ENCODE results near the gene PPM1L. TPM values are rescaled to one million over a fixed set of nuclear protein-coding genes. Genes with fewer than 3 reads are reported as not detected.

Gene PPM1L
- total RNA-seq, 1 experiment from 2014 or later = 7.3 TPM

DNA sequence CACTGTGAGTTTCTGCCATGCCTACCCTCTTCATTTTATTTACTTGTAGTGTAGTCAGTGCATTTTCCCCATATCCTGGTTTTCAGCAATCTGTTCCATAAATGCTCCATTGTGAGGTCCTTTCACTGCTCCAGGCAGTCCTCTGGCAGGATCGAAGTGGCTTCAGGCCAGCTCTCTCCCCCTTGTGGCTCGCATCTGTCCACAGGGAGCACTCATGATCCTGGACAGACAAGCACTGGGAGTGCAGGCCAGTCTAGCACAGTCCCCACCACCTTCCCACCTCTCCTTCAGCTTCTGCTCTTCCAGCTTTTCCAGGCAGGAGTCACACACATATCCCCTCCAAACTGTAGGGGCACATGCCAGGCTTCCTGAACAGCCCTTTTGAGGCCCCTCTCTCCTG, 173.6 kb downstream of the PPM1L start:
- Histone ChIP-seq H3K27ac (ENCODE audit: insufficient read length, low read depth, low read length) (no peak overlapping the region), H3K4me1 (ENCODE audit: insufficient read depth, low read length) (no peaks in the 10 kb centered on the region), H3K4me2 (ENCODE audit: insufficient read depth, insufficient read length, low read length) (no peak overlapping the region), H3T11ph (ENCODE audit: low read length) (no peak overlapping the region), H3K14ac (ENCODE audit: insufficient read depth, low read length) (no peak overlapping the region), H2BK12ac (ENCODE audit: insufficient read length, low read depth, low read length) (no peak overlapping the region), H3K79me1 (ENCODE audit: insufficient read depth, low read depth, low read length, poor library complexity, severe bottlenecking) (no peaks in the 10 kb centered on the region), H2BK20ac (ENCODE audit: low read depth, low read length, poor library complexity, severe bottlenecking) (no peak overlapping the region), H4K8ac (replicated peaks; ENCODE audit: insufficient read length, low read depth, low read length) (no peak overlapping the region), H3K9ac (ENCODE audit: extremely low read depth, insufficient read length, low read length) (no peak overlapping the region), H3K4ac (ENCODE audit: low read depth, low read length) (no peak overlapping the region), H2BK15ac (ENCODE audit: low read depth, low read length) (no peak overlapping the region), H4K5ac (ENCODE audit: insufficient read length, low read depth, low read length) (no peak overlapping the region), H3K27me3 (ENCODE audit: insufficient read depth, low read length) (no peaks in the 10 kb centered on the region), H2AFZ (ENCODE audit: low read length) (no peak overlapping the region), H3K56ac (ENCODE audit: insufficient read length, low read depth, low read length) (no peak overlapping the region), H3K18ac (ENCODE audit: insufficient read length, low read depth, low read length) (no peak overlapping the region), H4K91ac (ENCODE audit: insufficient read length, low read depth, low read length) (no peak overlapping the region), H4K20me1 (ENCODE audit: control insufficient read depth, insufficient read depth, insufficient read length) (no peaks in the 10 kb centered on the region), H3K79me2 (ENCODE audit: insufficient read depth, low read length) (no peaks in the 10 kb centered on the region), H2AK5ac (ENCODE audit: insufficient read length, low read length) (no peak overlapping the region), H2BK5ac (ENCODE audit: insufficient read length, low read length) (no peak overlapping the region), H3K23me2 (ENCODE audit: insufficient read length, low read depth, low read length, poor library complexity, severe bottlenecking) (no peaks in the 10 kb centered on the region), H2BK120ac (ENCODE audit: low read depth, low read length, poor library complexity, severe bottlenecking) (no peak overlapping the region), H3K9me3 (ENCODE audit: control insufficient read depth, low read depth, low read length) (no peaks in the 10 kb centered on the region), H3K23ac (ENCODE audit: insufficient read length, low read depth, low read length) (no peak overlapping the region)
- no peaks in the 10 kb centered on the region for H3K36me3 Mint-ChIP-seq (ENCODE audit: insufficient read depth in 1 of 3, low read depth in 3 of 3)
- no peaks in the 10 kb centered on the region for H3K9me3 Mint-ChIP-seq
- TF ChIP-seq, protein P1, sequence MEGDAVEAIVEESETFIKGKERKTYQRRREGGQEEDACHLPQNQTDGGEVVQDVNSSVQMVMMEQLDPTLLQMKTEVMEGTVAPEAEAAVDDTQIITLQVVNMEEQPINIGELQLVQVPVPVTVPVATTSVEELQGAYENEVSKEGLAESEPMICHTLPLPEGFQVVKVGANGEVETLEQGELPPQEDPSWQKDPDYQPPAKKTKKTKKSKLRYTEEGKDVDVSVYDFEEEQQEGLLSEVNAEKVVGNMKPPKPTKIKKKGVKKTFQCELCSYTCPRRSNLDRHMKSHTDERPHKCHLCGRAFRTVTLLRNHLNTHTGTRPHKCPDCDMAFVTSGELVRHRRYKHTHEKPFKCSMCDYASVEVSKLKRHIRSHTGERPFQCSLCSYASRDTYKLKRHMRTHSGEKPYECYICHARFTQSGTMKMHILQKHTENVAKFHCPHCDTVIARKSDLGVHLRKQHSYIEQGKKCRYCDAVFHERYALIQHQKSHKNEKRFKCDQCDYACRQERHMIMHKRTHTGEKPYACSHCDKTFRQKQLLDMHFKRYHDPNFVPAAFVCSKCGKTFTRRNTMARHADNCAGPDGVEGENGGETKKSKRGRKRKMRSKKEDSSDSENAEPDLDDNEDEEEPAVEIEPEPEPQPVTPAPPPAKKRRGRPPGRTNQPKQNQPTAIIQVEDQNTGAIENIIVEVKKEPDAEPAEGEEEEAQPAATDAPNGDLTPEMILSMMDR (conservative IDR thresholded peaks at IDR 0.05) = peak; percentile 32; the same call in 2 of the 3 replicates
- DNase-seq = peak; percentile 36
- H3K4me1 Mint-ChIP-seq = 0 out of 4 replicates have a peak, but pooled peaks cover 0 to 4% of the 10 kb centered on the region in 2 experiments
- no CpG with 5 or more reads among the region's 2 CpGs for WGBS (ENCODE audit: extremely low coverage, insufficient read length, low lambda C conversion rate)
- H3K4me3 Mint-ChIP-seq = no peak overlapping the region
- no peaks in the 10 kb centered on the region; the same call in 1 of the 2 replicates for H3K27me3 Mint-ChIP-seq (ENCODE audit: low read depth)
- H3K27ac Mint-ChIP-seq = peak overlapping the region in 1 of 3 experiments; percentile 10; a peak in 1 of 7 replicates
